Neuronal stem cell (in vitro differentiated cells): ENCODE data around the gene FRYL.

Experiments
- DNase-seq: peaks from one replicate; pipeline ENCODE4 v3.0.0-alpha.2; 2013; ENCODE audit warnings: low spot score
- H2AFZ ChIP-seq: one replicate; pipeline ENCODE4 v1.6.1; 2013; ENCODE audit warnings: mild to moderate bottlenecking, low read length, inconsistent platforms
- H2AK5ac ChIP-seq: 2 replicates; pipeline ENCODE4 v1.6.1; 2013; ENCODE audit warnings: low read depth, mild to moderate bottlenecking, inconsistent platforms, low read length, moderate library complexity, mixed read lengths
- H2BK120ac ChIP-seq: 2 replicates; pipeline ENCODE4 v1.6.1; 2013; ENCODE audit warnings: low read depth, mild to moderate bottlenecking, inconsistent platforms, low read length, moderate library complexity, mixed read lengths
- H2BK12ac ChIP-seq: one replicate; pipeline ENCODE4 v1.6.1; 2013; ENCODE audit warnings: low read length, inconsistent platforms
- H2BK15ac ChIP-seq: 2 replicates; pipeline ENCODE4 v1.6.1; 2013; ENCODE audit warnings: mild to moderate bottlenecking, low read length, inconsistent platforms, mixed read lengths
- H2BK5ac ChIP-seq: one replicate; pipeline ENCODE4 v1.6.1; 2013; ENCODE audit warnings: inconsistent platforms, mild to moderate bottlenecking, low read length, moderate library complexity
- H3K14ac ChIP-seq: one replicate; pipeline ENCODE4 v1.6.1; 2013; ENCODE audit warnings: low read length, inconsistent platforms
- H3K18ac ChIP-seq: 2 replicates; pipeline ENCODE4 v1.6.1; 2013; ENCODE audit warnings: low read length, inconsistent platforms
- H3K23ac ChIP-seq: 2 replicates; pipeline ENCODE4 v1.6.1; 2013; ENCODE audit warnings: low read depth, mild to moderate bottlenecking, mixed read lengths, low read length, inconsistent platforms; ENCODE audit not compliant: poor library complexity
- H3K27ac ChIP-seq: replicated peaks from 3 replicates; pipeline ENCODE4 v1.5.1; 2013; ENCODE audit warnings: low read length, inconsistent platforms
- H3K27me3 ChIP-seq, 3 experiments: 2 replicates each; pipeline ENCODE4 v1.6.1; 2013; ENCODE audit warnings: low read length in 3 of 3, mild to moderate bottlenecking in 2 of 3, inconsistent platforms in 1 of 3, low read depth in 1 of 3, mixed read lengths in 1 of 3, moderate library complexity in 1 of 3; ENCODE audit not compliant: control insufficient read depth in 3 of 3, insufficient read depth in 3 of 3
- H3K36me3 ChIP-seq, 2 donors: replicated peaks in 1 of 2; 2 replicates each; pipeline ENCODE4 v1.6.1; 2013; ENCODE audit warnings: low read length in 2 of 2; ENCODE audit not compliant: control insufficient read depth in 2 of 2, insufficient read depth in 2 of 2
- H3K4ac ChIP-seq: 2 replicates; pipeline ENCODE4 v1.6.1; 2013; ENCODE audit warnings: inconsistent platforms, mild to moderate bottlenecking, low read length, moderate library complexity
- H3K4me1 ChIP-seq, 2 donors: 1 replicate in 1 of 2; 2 replicates in 1 of 2; pipeline ENCODE4 v1.6.1; 2013; ENCODE audit warnings: low read length in 2 of 2, low read depth in 1 of 2; ENCODE audit not compliant: control insufficient read depth in 2 of 2, insufficient read depth in 1 of 2
- H3K4me2 ChIP-seq: one replicate; pipeline ENCODE4 v1.6.1; 2013; ENCODE audit warnings: mild to moderate bottlenecking, low read length, inconsistent platforms; ENCODE audit not compliant: insufficient read depth, poor library complexity, severe bottlenecking
- H3K4me3 ChIP-seq, 2 donors: 2 replicates each; pipeline ENCODE4 v1.5.1; 2013; ENCODE audit warnings: low read length in 2 of 2, mild to moderate bottlenecking in 2 of 2, inconsistent platforms in 1 of 2, moderate library complexity in 1 of 2
- H3K79me1 ChIP-seq: one replicate; pipeline ENCODE4 v1.6.1; 2013; ENCODE audit warnings: low read depth, mild to moderate bottlenecking, inconsistent platforms, low read length, moderate library complexity
- H3K9ac ChIP-seq: one replicate; pipeline ENCODE4 v1.6.1; 2013; ENCODE audit warnings: mild to moderate bottlenecking, low read depth, low read length, inconsistent platforms; ENCODE audit not compliant: poor library complexity
- H3K9me3 ChIP-seq, 2 donors: replicated peaks in 1 of 2; 2 replicates each; pipeline versions ENCODE3 to v1.6.1; 2013; ENCODE audit warnings: low read length in 2 of 2, mild to moderate bottlenecking in 2 of 2, inconsistent platforms in 1 of 2, low read depth in 1 of 2, mixed read lengths in 1 of 2, moderate library complexity in 1 of 2; ENCODE audit not compliant: control insufficient read depth in 2 of 2, insufficient read depth in 1 of 2
- H4K8ac ChIP-seq: one replicate; pipeline ENCODE4 v1.6.1; 2013; ENCODE audit warnings: low read depth, mild to moderate bottlenecking, inconsistent platforms, low read length, moderate library complexity
- H4K91ac ChIP-seq: one replicate; pipeline ENCODE4 v1.6.1; 2013; ENCODE audit warnings: low read length, low read depth, mild to moderate bottlenecking, inconsistent platforms; ENCODE audit not compliant: poor library complexity
- WGBS, 2 donors: extraction: QIAGEN DNeasy Blood & Tissue Kit; methylation state at CpG; one replicate each; pipeline ENCODE4 v1.1.7; 2013; ENCODE audit warnings: missing lambda C conversion rate in 2 of 2, mixed read lengths in 1 of 2; ENCODE audit not compliant: insufficient read length in 2 of 2, insufficient replicate concordance in 1 of 2; ENCODE audit errors: extremely low coverage in 2 of 2; 5-methylcytosine and 5-hydroxymethylcytosine counted together

Gene FRYL

DNA sequence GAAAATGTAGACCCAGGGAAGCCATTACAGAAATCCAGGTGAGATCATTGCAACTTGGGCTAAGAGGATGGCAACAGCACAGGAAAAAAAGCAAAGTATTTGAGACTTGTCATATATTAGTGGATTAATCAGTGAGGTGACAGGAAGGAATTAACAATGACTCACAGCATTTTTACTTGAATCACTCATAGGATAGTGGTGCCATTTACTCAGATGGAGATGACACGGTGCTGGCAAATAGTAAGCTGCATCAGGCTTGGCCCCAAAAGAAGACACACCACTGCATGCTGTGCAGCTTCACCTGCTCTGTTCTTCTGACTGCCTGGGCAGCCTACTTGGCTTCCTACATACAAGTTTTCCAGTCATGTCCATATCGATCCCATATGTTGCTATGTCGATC, 144.8 kb downstream of the FRYL start:
- Histone ChIP-seq H3K79me1 (peaks cover 3% of the 10 kb centered on the region), H3K9me3 (no peaks in the 10 kb centered on the region), H2BK5ac (no peak overlapping the region), H4K91ac (no peak overlapping the region), H3K4me3 (no peak overlapping the region), H2AFZ (no peak overlapping the region), H2BK15ac (no peak overlapping the region), H2AK5ac (no peak overlapping the region), H2BK120ac (no peak overlapping the region), H3K27ac (no peak overlapping the region), H3K4me2 (no peak overlapping the region), H3K4ac (no peak overlapping the region), H2BK12ac (no peak overlapping the region), H3K4me1 (peaks cover 3 to 7% of the 10 kb centered on the region in 2 donors), H3K27me3 (no peaks in the 10 kb centered on the region), H3K18ac (no peak overlapping the region), H3K23ac (no peak overlapping the region), H3K9ac (no peak overlapping the region), H4K8ac (no peak overlapping the region), H3K36me3 (peaks cover 0 to 3% of the 10 kb centered on the region in 2 donors), H3K14ac (no peak overlapping the region)
- DNase-seq: no peak
- no CpG with 5 or more reads among the region's 3 CpGs for WGBS, 2 donors

- Histone ChIP-seq H2AFZ (no peak overlapping the region), H3K23ac (no peak overlapping the region), H4K8ac (no peak overlapping the region), H3K4me3 (no peak overlapping the region), H3K4me2 (no peak overlapping the region), H3K14ac (no peak overlapping the region), H3K9me3 (no peaks in the 10 kb centered on the region), H3K18ac (no peak overlapping the region), H2BK5ac (no peak overlapping the region), H3K27me3 (no peaks in the 10 kb centered on the region), H4K91ac (no peak overlapping the region), H2BK120ac (no peak overlapping the region), H3K36me3 (peaks cover 0 to 3% of the 10 kb centered on the region in 2 donors), H2AK5ac (no peak overlapping the region), H2BK12ac (no peak overlapping the region), H2BK15ac (no peak overlapping the region), H3K4me1 (peaks cover 3 to 7% of the 10 kb centered on the region in 2 donors), H3K4ac (no peak overlapping the region), H3K27ac (no peak overlapping the region), H3K9ac (no peak overlapping the region), H3K79me1 (peaks cover 3% of the 10 kb centered on the region)
- WGBS, 2 donors: no CpG with 5 or more reads among the region's 2 CpGs
- no peak for DNase-seq
These were observed 145.3 kb downstream of the FRYL start for GRCh38 chr4:48634688-48635308.

- Histone ChIP-seq H2BK5ac (no peak overlapping the region), H3K18ac (no peak overlapping the region), H3K79me1 (peaks cover 3% of the 10 kb centered on the region), H3K9ac (no peak overlapping the region), H3K36me3 (peaks cover 0 to 3% of the 10 kb centered on the region in 2 donors), H3K27me3 (no peaks in the 10 kb centered on the region), H3K4ac (no peak overlapping the region), H2BK120ac (no peak overlapping the region), H3K14ac (no peak overlapping the region), H4K91ac (no peak overlapping the region), H4K8ac (no peak overlapping the region), H3K4me2 (no peak overlapping the region), H3K9me3 (no peaks in the 10 kb centered on the region), H3K23ac (no peak overlapping the region), H3K4me3 (no peak overlapping the region), H2BK15ac (no peak overlapping the region), H2AFZ (no peak overlapping the region), H2BK12ac (no peak overlapping the region), H3K4me1 (peaks cover 3 to 7% of the 10 kb centered on the region in 2 donors), H3K27ac (no peak overlapping the region), H2AK5ac (no peak overlapping the region)
- no CpG with 5 or more reads among the region's 1 CpG for WGBS, 2 donors
- no peak for DNase-seq
These were observed 146.4 kb downstream of the FRYL start for GRCh38 chr4:48633657-48634056.

- H3K36me3 ChIP-seq: peaks cover 4 to 5% of the 10 kb centered on the region in 2 donors
- H4K91ac ChIP-seq: no peak overlapping the region
- no peak overlapping the region for H3K4me3 ChIP-seq
- H3K27ac ChIP-seq: no peak overlapping the region
- H3K4me1 ChIP-seq: peaks cover 3 to 7% of the 10 kb centered on the region in 2 donors
- H3K23ac ChIP-seq: no peak overlapping the region
- no peaks in the 10 kb centered on the region for H3K27me3 ChIP-seq
- no CpG with 5 or more reads among the region's 2 CpGs for WGBS, 2 donors
- H3K4me2 ChIP-seq: no peak overlapping the region
- no peak overlapping the region for H3K18ac ChIP-seq
- H2BK12ac ChIP-seq: no peak overlapping the region
- H3K9me3 ChIP-seq: peaks cover 0 to 5% of the 10 kb centered on the region in 2 donors
- H2AFZ ChIP-seq: no peak overlapping the region
- no peak overlapping the region for H3K4ac ChIP-seq
- H2BK15ac ChIP-seq: no peak overlapping the region
- H2BK5ac ChIP-seq: no peak overlapping the region
- no peak overlapping the region for H4K8ac ChIP-seq
- no peak overlapping the region for H2BK120ac ChIP-seq
- no peak for DNase-seq
- peaks cover 3% of the 10 kb centered on the region for H3K79me1 ChIP-seq
- no peak overlapping the region for H3K9ac ChIP-seq
- H2AK5ac ChIP-seq: no peak overlapping the region
- H3K14ac ChIP-seq: no peak overlapping the region
These were observed 150.6 kb downstream of the FRYL start for GRCh38 chr4:48629458-48629857.
